Activated naive CD4-positive, alpha-beta T cell treated with anti-CD3 and anti-CD28 coated beads, Interleukin-2, amount 10 ng/mL, durations not matched to agents 7 days and 5 days (primary cell): ENCODE data around the gene B3GAT1.
"Not testable (repeated sequence)": the region's sequence is repeated elsewhere in the genome, so short reads cannot be mapped to it uniquely, and the experiment has no call there.

Experiments used
- CTCF ChIA-PET: fragments of 350-600 bp; sonication (Branson Sonifier 250); formaldehyde crosslinking; loops from one replicate; lab custom pipeline; 2021; ENCODE audit warnings: antibody characterized with exemption; lab: Charles Lee
- DNase-seq: peaks from one replicate; pipeline ENCODE4 v3.0.0-alpha.2; 2020
- H3K27ac Mint-ChIP-seq: one replicate; pipeline ENCODE4 v1.8.0; 2021; ENCODE audit warnings: mild to moderate bottlenecking, moderate library complexity, mixed read lengths
- H3K27me3 Mint-ChIP-seq: one replicate; pipeline ENCODE4 v1.8.0; 2021; ENCODE audit warnings: mild to moderate bottlenecking, mixed read lengths
- H3K36me3 Mint-ChIP-seq: one replicate; pipeline ENCODE4 v1.8.0; 2021; ENCODE audit warnings: mixed read lengths
- H3K4me1 Mint-ChIP-seq: one replicate; pipeline ENCODE4 v1.8.0; 2021; ENCODE audit warnings: mixed read lengths
- H3K4me3 Mint-ChIP-seq: one replicate; pipeline ENCODE4 v1.8.0; 2021; ENCODE audit warnings: mild to moderate bottlenecking, moderate library complexity, mixed read lengths
- H3K9me3 Mint-ChIP-seq: one replicate; pipeline ENCODE4 v1.8.0; 2021; ENCODE audit warnings: mixed read lengths

The B3GAT1 gene

GRCh38 chr11:134449051-134449450 lies 37.0 kb upstream of the B3GAT1 start:
- Mint-ChIP-seq H3K27me3 (peaks cover 5% of the 10 kb centered on the region), H3K4me1 (no peaks in the 10 kb centered on the region), H3K27ac (no peak overlapping the region), H3K9me3 (peaks cover 1% of the 10 kb centered on the region), H3K4me3 (no peak overlapping the region), H3K36me3 (no peaks in the 10 kb centered on the region)
- no peak for DNase-seq
- CTCF ChIA-PET = no interaction called here

- CTCF ChIA-PET = no interaction called here
- Mint-ChIP-seq H3K4me1 (no peaks in the 10 kb centered on the region), H3K36me3 (no peaks in the 10 kb centered on the region), H3K27me3 (peaks cover 14% of the 10 kb centered on the region), H3K27ac (no peak overlapping the region), H3K9me3 (peaks cover 1% of the 10 kb centered on the region), H3K4me3 (no peak overlapping the region)
- DNase-seq = no peak
Observed at GRCh38 chr11:134447696-134448095, 35.7 kb upstream of the B3GAT1 start.

GRCh38 chr11:134445601-134446325 lies 33.7 kb upstream of the B3GAT1 start:
- no peak overlapping the region for H3K4me3 Mint-ChIP-seq
- peaks cover 1% of the 10 kb centered on the region for H3K9me3 Mint-ChIP-seq
- DNase-seq = no peak
- H3K4me1 Mint-ChIP-seq = no peaks in the 10 kb centered on the region
- H3K27me3 Mint-ChIP-seq = peaks cover 17% of the 10 kb centered on the region
- CTCF ChIA-PET = no interaction called here
- no peaks in the 10 kb centered on the region for H3K36me3 Mint-ChIP-seq
- H3K27ac Mint-ChIP-seq = no peak overlapping the region

DNA sequence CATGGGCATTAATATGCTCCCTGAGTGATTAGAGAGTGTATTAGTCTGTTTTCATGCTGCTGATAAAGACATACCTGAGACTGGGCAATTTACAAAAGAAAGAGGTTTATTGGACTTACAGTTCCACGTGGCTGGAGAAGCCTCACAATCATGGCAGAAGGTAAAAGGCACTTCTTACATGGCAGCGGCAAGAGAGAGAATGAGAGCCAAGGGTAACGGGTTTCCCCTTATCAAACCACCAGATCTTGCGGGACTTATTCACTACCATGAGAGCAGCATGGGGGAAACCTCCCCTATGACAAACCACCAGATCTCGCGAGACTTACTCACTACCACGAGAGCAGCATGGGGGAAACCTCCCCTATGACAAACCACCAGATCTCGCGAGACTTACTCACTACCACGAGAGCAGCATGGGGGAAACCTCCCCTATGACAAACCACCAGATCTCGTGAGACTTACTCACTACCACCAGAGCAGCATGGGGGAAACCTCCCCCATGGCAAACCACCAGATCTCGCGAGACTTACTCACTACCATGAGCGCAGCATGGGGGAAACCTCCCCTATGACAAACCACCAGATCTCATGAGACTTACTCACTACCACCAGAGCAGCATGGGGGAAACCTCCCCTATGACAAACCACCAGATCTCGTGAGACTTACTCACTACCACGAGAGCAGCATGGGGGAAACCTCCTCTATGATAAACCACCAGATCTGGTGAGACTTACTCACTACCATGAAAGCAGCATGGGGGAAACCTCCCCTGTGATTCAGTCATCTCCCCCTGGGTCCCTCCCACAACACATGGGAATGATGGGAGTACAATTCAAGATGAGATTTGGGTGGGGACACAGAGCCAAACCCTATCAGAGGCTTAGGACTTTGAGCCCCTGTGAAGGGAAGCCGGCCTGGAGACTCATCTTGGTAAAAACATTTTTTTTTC lies 32.4 kb upstream of the B3GAT1 start:
- H3K9me3 Mint-ChIP-seq, CTCF ChIA-PET, H3K36me3 Mint-ChIP-seq, H3K4me3 Mint-ChIP-seq, DNase-seq, H3K27ac Mint-ChIP-seq, H3K4me1 Mint-ChIP-seq: not testable (repeated sequence)
- H3K27me3 Mint-ChIP-seq = peaks cover 17% of the 10 kb centered on the region

DNA sequence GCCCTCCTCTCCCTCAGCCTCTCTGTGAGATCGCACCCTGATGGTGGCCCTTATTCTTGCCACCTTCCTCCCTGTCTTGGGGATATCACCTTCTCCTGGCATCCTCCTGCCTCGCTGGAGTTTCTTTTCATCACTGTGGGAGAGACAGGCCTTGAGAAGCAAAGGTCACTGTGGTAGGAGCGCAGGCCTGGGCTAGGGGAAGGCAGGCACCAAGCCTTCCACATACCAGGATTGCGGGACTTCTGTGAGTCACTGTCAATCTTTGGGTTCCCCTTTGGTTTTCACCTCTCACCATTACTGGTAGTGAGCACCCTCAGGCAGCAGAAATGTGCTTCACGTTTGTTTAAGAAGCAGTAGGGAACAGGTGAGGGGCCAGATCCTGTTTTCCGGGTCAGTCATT lies 31.2 kb upstream of the B3GAT1 start:
- peaks cover 1% of the 10 kb centered on the region for H3K9me3 Mint-ChIP-seq
- no peak for DNase-seq
- CTCF ChIA-PET = no interaction called here
- no peak overlapping the region for H3K4me3 Mint-ChIP-seq
- no peaks in the 10 kb centered on the region for H3K4me1 Mint-ChIP-seq
- H3K36me3 Mint-ChIP-seq = no peaks in the 10 kb centered on the region
- peaks cover 17% of the 10 kb centered on the region for H3K27me3 Mint-ChIP-seq
- no peak overlapping the region for H3K27ac Mint-ChIP-seq

DNA sequence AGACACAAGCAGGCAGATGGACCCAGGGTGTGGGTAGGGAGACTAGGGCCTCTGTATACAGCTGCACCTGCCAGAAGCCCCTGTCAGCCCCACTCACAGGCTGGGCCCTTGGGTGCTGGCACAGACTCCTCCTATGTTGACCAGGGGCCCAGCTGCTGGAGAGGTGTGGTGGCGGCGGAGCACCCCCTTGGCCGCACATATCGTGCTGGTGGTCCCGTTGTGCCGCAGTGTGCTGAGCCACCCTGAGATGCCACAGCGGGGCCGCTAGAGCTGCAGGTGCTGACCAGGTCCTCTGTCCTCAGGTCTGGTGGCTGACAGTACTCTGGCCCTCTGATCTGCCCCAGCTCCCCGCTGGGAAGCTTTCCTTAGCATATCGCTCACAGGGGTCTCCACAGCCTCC lies 30.2 kb upstream of the B3GAT1 start:
- peaks cover 1% of the 10 kb centered on the region for H3K9me3 Mint-ChIP-seq
- CTCF ChIA-PET = no interaction called here
- no peaks in the 10 kb centered on the region for H3K4me1 Mint-ChIP-seq
- H3K27ac Mint-ChIP-seq = no peak overlapping the region
- H3K36me3 Mint-ChIP-seq = no peaks in the 10 kb centered on the region
- DNase-seq = no peak
- H3K4me3 Mint-ChIP-seq = no peak overlapping the region
- peaks cover 17% of the 10 kb centered on the region for H3K27me3 Mint-ChIP-seq

- Mint-ChIP-seq H3K4me1 (no peaks in the 10 kb centered on the region), H3K27me3 (peaks cover 21% of the 10 kb centered on the region), H3K27ac (no peak overlapping the region), H3K4me3 (no peak overlapping the region), H3K9me3 (peaks cover 1% of the 10 kb centered on the region), H3K36me3 (no peaks in the 10 kb centered on the region)
- DNase-seq = no peak
- CTCF ChIA-PET = no interaction called here
Observed at GRCh38 chr11:134441706-134442105, 29.7 kb upstream of the B3GAT1 start.

GRCh38 chr11:134441281-134441680 lies 29.2 kb upstream of the B3GAT1 start:
- H3K9me3 Mint-ChIP-seq = peaks cover 1% of the 10 kb centered on the region
- no peaks in the 10 kb centered on the region for H3K36me3 Mint-ChIP-seq
- no peak for DNase-seq
- no peak overlapping the region for H3K4me3 Mint-ChIP-seq
- CTCF ChIA-PET = no interaction called here
- peaks cover 22% of the 10 kb centered on the region for H3K27me3 Mint-ChIP-seq
- H3K27ac Mint-ChIP-seq = no peak overlapping the region
- H3K4me1 Mint-ChIP-seq = no peaks in the 10 kb centered on the region

- Mint-ChIP-seq H3K4me3 (no peak overlapping the region), H3K27me3 (peaks cover 21% of the 10 kb centered on the region), H3K27ac (no peak overlapping the region), H3K4me1 (no peaks in the 10 kb centered on the region), H3K36me3 (no peaks in the 10 kb centered on the region), H3K9me3 (peaks cover 1% of the 10 kb centered on the region)
- DNase-seq = no peak
- CTCF ChIA-PET = no interaction called here
Observed at GRCh38 chr11:134440851-134441250, 28.8 kb upstream of the B3GAT1 start.

DNA sequence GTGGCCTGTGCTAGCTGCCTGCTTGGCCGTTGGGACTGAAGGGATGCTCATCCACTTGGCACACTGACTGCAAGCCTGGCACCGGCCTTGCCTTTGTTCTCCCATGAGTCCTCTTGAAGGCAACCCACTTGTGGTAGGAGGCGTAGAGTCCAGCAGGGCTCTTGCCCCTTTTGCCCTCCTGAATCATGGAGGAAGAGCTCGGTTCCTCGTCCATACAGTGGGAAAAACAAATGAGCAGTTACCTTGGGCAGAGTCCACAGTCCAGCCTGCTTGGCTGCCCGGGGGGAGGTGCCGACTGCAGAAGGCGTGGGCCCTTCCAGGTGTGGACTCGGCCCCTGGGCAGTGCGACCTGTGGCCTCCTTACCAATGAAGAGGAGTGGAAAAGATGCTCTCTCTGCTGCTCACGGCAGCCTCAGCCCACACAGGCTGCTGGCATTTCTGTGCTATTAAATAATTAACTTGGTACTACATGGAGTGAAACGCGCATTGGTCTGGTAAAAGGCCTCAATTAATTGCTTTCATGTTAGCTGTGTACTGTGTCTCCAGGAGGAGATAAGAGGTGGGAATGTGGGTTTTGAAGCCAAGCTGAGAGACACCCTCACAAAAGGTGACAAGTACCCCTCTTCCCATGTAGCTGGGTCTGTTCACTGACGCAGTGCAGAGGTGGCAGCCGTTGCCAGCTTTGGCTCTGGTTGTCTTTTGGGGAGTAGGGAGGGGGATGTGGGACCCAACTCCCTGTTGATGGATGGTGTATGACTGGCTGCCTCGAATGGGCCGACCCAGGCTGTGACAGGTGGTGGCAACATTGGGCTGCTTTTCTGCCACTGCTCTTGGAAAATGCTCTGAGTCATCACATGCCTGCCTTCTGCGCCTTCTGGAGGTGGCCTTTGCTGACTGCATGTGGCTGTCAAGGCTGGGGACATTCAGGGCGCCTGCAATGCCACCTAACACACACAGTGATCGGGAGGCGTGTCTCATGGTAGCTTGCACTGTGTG lies 26.8 kb upstream of the B3GAT1 start:
- Mint-ChIP-seq H3K9me3 (no peaks in the 10 kb centered on the region), H3K36me3 (no peaks in the 10 kb centered on the region), H3K27ac (no peak overlapping the region), H3K4me1 (no peaks in the 10 kb centered on the region), H3K27me3 (peaks cover 21% of the 10 kb centered on the region), H3K4me3 (no peak overlapping the region)
- no peak for DNase-seq
- CTCF ChIA-PET = no interaction called here

DNA sequence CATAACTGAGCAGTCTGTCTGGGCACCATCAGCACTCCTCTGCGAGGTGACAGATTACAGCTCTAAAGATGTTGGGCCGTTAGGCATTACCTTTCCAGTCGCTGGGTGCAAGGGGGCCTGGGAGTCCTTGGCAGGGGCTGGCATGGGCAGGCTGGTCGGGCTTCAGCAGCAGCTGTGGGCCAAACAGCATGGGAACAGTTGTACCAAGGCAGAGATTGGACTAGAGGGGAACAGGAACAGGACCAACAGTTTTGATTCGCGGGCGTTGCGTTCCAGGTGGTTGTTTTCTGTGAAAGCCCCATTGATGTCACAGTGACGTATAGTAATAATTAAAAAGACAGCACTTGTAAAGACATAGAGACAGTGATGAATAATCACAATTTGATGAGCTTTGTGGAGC lies 25.8 kb upstream of the B3GAT1 start:
- CTCF ChIA-PET = no interaction called here
- Mint-ChIP-seq H3K27ac (no peak overlapping the region), H3K27me3 (peaks cover 13% of the 10 kb centered on the region), H3K36me3 (no peaks in the 10 kb centered on the region), H3K4me1 (no peaks in the 10 kb centered on the region), H3K9me3 (no peaks in the 10 kb centered on the region), H3K4me3 (no peak overlapping the region)
- DNase-seq = no peak

DNA sequence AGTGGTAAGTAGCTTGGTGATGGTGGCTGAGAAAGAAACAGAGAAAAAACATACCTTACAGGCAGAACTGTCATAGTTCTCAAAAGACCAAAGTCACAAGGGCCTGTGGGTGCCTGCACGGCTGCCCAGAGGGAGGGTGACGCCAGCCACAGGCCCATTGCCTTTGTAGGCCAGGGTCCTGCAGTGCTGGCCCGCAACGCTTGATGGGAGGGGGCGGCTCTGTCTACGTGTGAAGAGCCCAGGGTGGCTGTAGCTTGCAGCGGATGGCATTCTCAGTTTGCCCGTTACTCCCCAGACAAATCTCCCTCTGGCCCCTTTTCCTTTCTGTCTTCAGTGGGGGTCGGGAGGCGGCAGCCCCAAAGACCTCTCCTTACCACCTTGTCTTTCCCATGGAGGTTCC lies 24.7 kb upstream of the B3GAT1 start:
- no peak overlapping the region for H3K27ac Mint-ChIP-seq
- no peak overlapping the region for H3K4me3 Mint-ChIP-seq
- CTCF ChIA-PET = no interaction called here
- peaks cover 13% of the 10 kb centered on the region for H3K27me3 Mint-ChIP-seq
- H3K9me3 Mint-ChIP-seq = no peaks in the 10 kb centered on the region
- H3K4me1 Mint-ChIP-seq = no peaks in the 10 kb centered on the region
- no peak for DNase-seq
- H3K36me3 Mint-ChIP-seq = no peaks in the 10 kb centered on the region

GRCh38 chr11:134433806-134434205 lies 21.8 kb upstream of the B3GAT1 start:
- no peak for DNase-seq
- Mint-ChIP-seq H3K36me3 (no peaks in the 10 kb centered on the region), H3K27ac (no peak overlapping the region), H3K4me3 (no peak overlapping the region), H3K27me3 (peaks cover 23% of the 10 kb centered on the region), H3K4me1 (no peaks in the 10 kb centered on the region), H3K9me3 (no peaks in the 10 kb centered on the region)
- CTCF ChIA-PET = no interaction called here

DNA sequence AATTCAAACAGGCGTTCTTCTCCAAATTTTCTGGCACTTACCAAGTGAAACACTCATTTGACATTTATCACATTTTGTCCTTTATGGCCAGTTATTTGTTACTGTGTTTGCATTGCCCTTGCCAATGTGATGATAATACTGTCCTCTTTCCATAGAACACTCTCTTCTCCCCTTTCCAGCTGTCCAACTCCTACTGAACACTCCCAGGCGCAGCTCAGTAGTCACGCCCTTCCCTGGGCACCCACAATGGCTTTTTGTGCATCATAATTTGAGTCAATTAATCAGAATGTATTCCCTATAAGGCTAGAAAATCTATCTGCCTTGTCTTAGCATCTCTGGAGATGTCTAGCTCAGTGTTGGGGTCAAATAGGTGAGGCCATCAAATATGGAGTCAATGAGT lies 21.2 kb upstream of the B3GAT1 start:
- H3K27me3 Mint-ChIP-seq = peaks cover 27% of the 10 kb centered on the region
- H3K4me1 Mint-ChIP-seq = no peaks in the 10 kb centered on the region
- no peak overlapping the region for H3K4me3 Mint-ChIP-seq
- H3K36me3 Mint-ChIP-seq = no peaks in the 10 kb centered on the region
- CTCF ChIA-PET = no interaction called here
- no peak for DNase-seq
- H3K27ac Mint-ChIP-seq = no peak overlapping the region
- H3K9me3 Mint-ChIP-seq = no peaks in the 10 kb centered on the region
